ENCODE measurements around the gene TBC1D22A. TPM values are rescaled to one million over a fixed set of nuclear protein-coding genes. Genes with fewer than 3 reads are reported as not detected.

Gene TBC1D22A
- total RNA-seq, 1 experiment from 2014 or later, result 20.9 TPM

DNA sequence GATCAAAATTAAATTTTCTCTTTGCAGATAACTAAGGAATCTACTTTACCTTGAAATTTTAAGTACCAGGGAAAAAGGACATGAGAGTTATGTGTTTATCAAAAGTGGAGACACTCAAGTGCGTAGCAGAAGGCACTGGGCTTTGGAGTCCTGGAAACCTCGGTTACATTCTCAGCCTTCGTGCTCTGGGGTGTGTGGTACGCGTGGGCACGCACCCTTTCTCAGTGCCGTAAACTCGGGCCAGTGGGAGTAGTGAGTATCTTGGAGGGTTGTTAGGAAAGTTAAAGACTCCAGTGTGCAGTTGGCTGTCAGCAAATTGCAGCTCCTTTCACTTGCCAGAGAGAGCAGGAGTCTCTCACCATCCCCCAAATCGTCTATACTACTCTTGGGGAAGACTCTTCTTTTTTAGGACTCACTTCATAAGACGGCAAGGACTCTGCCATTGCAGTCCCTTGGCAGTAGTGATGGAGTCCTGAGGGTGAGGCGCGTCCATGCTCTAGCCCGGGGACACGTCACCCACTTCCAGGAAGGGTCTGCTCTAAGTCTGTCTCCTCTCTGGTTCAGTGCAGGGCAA, 171.8 kb downstream of the TBC1D22A start (continued):
- TF ChIP-seq FOSL1 (IDR thresholded peaks at IDR 0.05; ENCODE audit: low read depth) (no peak), CEBPB (IDR thresholded peaks at IDR 0.05; ENCODE audit: low read depth) (no peak), EGR1 (IDR thresholded peaks at IDR 0.05; ENCODE audit: low read depth) (no peak)

DNA sequence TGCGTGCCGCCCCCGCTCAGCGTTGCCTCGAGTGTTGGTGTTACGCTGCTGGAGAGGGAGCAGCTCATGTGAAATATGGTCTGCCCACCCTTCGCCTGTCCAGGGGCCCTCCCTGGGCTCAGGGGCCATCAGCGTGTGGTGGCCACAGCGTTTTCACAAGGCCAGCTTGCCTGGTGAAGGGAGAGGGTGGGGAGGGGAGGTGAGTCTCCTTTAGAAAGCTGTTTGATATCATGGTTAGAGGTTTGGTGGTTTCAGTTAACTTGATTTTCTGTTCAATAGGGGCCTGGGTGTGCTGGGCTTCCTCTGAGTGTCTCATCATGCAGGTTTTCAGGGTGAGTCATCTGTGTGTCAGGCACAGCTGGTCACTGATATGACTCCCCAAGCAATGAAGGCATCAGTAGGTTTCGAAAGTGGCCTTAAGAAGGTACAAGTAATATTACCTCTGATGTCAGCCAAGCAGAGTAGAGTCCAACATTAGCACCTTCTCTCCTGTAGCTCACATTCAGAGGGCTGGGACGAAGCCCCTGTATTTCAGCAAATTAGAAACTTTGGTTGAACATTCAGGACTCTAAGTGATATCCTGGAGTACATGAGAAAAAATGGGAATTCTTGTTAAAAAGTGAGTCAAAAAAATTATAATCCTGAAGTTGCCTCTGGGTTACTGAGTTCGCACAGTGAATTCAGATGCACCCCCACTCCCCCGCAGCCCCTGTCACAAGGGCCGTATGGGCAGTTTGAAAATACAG, 172.5 kb downstream of the TBC1D22A start:
- Histone ChIP-seq H3K4me2 (ENCODE audit: low read length) (peak overlapping the region; percentile 80), H2AFZ (ENCODE audit: low read depth, low read length, poor library complexity, severe bottlenecking) (no peak overlapping the region), H3K9me3 (ENCODE audit: control insufficient read depth in 1 of 2, insufficient read depth in 1 of 2, low read depth in 1 of 2, low read length in 2 of 2) (no peaks in the 10 kb centered on the region), H3K4me3 (replicated peaks in 1 of 2; ENCODE audit: low read depth in 1 of 2, low read length in 2 of 2) (peak overlapping the region in 1 of 2 experiments; percentile 32; a peak in 1 of 4 replicates), H3K9me2 (ENCODE audit: insufficient read depth) (no peaks in the 10 kb centered on the region), H3K4me1 (ENCODE audit: control insufficient read depth in 1 of 2, insufficient read depth in 2 of 2, low read length in 2 of 2) (peaks cover 18 to 36% of the 10 kb centered on the region in 2 experiments), H3K27me3 (ENCODE audit: insufficient read depth, low read length) (no peaks in the 10 kb centered on the region), H3K27ac (ENCODE audit: low read depth, low read length) (no peak overlapping the region), H4K20me1 (ENCODE audit: insufficient read depth) (no peaks in the 10 kb centered on the region), H3K36me3 (ENCODE audit: control insufficient read depth in 1 of 2, insufficient read depth in 2 of 2, low read length in 2 of 2) (no peaks in the 10 kb centered on the region), H3K9ac (ENCODE audit: low read length) (peak overlapping the region; percentile 37), H3K79me2 (ENCODE audit: insufficient read depth, low read length) (no peaks in the 10 kb centered on the region; the same call in 1 of the 2 replicates)
- peak; percentile 91 for ATAC-seq
- ChIA-PET RAD21 (ENCODE audit: low non-redundant PET in 1 of 2, low total read pairs in 2 of 2, uncharacterized antibody in 2 of 2, unreplicated experiment in 2 of 2) (no interaction called here), POLR2A (no interaction called here), CTCF (no interaction called here)
- TF ChIP-seq, protein P1, sequence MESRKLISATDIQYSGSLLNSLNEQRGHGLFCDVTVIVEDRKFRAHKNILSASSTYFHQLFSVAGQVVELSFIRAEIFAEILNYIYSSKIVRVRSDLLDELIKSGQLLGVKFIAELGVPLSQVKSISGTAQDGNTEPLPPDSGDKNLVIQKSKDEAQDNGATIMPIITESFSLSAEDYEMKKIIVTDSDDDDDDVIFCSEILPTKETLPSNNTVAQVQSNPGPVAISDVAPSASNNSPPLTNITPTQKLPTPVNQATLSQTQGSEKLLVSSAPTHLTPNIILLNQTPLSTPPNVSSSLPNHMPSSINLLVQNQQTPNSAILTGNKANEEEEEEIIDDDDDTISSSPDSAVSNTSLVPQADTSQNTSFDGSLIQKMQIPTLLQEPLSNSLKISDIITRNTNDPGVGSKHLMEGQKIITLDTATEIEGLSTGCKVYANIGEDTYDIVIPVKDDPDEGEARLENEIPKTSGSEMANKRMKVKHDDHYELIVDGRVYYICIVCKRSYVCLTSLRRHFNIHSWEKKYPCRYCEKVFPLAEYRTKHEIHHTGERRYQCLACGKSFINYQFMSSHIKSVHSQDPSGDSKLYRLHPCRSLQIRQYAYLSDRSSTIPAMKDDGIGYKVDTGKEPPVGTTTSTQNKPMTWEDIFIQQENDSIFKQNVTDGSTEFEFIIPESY (IDR thresholded peaks at IDR 0.05; ENCODE audit: extremely low read depth, insufficient replicate concordance, low read length), result no peak
- TF ChIP-seq ZFX (IDR thresholded peaks at IDR 0.05), result no peak
- TF ChIP-seq EZH2phosphoT487 (IDR thresholded peaks at IDR 0.05; ENCODE audit: borderline replicate concordance), result no peak
- TF ChIP-seq, protein P2, sequence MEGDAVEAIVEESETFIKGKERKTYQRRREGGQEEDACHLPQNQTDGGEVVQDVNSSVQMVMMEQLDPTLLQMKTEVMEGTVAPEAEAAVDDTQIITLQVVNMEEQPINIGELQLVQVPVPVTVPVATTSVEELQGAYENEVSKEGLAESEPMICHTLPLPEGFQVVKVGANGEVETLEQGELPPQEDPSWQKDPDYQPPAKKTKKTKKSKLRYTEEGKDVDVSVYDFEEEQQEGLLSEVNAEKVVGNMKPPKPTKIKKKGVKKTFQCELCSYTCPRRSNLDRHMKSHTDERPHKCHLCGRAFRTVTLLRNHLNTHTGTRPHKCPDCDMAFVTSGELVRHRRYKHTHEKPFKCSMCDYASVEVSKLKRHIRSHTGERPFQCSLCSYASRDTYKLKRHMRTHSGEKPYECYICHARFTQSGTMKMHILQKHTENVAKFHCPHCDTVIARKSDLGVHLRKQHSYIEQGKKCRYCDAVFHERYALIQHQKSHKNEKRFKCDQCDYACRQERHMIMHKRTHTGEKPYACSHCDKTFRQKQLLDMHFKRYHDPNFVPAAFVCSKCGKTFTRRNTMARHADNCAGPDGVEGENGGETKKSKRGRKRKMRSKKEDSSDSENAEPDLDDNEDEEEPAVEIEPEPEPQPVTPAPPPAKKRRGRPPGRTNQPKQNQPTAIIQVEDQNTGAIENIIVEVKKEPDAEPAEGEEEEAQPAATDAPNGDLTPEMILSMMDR (IDR thresholded peaks at IDR 0.05 in 2 of 3, conservative IDR thresholded peaks at IDR 0.05 in 1 of 3; ENCODE audit: borderline replicate concordance in 1 of 3, insufficient read depth in 1 of 3, low read depth in 2 of 3, low read length in 2 of 3), result no peak
- no peak for TF ChIP-seq POLR2A (IDR thresholded peaks at IDR 0.05; ENCODE audit: borderline replicate concordance, extremely low read depth, insufficient read depth, insufficient read length)
- TF ChIP-seq RAD21 (IDR thresholded peaks at IDR 0.05; ENCODE audit: low read depth), result no peak
- no peak for TF ChIP-seq CEBPB (IDR thresholded peaks at IDR 0.05; ENCODE audit: low read depth)
- TF ChIP-seq, protein P3, sequence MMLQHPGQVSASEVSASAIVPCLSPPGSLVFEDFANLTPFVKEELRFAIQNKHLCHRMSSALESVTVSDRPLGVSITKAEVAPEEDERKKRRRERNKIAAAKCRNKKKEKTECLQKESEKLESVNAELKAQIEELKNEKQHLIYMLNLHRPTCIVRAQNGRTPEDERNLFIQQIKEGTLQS (IDR thresholded peaks at IDR 0.05), result no peak
- no peak for TF ChIP-seq SRF (IDR thresholded peaks at IDR 0.05; ENCODE audit: low read depth)
- 0 out of 2 replicates have a peak, but pooled peaks have one; percentile 23 for TF ChIP-seq CBX3 (IDR thresholded peaks at IDR 0.05; ENCODE audit: low read depth)
- TF ChIP-seq POLR2AphosphoS5 (IDR thresholded peaks at IDR 0.05; ENCODE audit: low read depth, low read length), result no peak; the same call in 1 of the 2 replicates
- TF ChIP-seq FOSL1 (IDR thresholded peaks at IDR 0.05; ENCODE audit: low read depth), result peak; percentile 89
- TF ChIP-seq SIN3A (IDR thresholded peaks at IDR 0.05; ENCODE audit: low read depth), result 0 out of 2 replicates have a peak, but pooled peaks have one; percentile 58
- TF ChIP-seq TCF7L2 (IDR thresholded peaks at IDR 0.05; ENCODE audit: borderline replicate concordance, extremely low read depth, insufficient read depth, insufficient read length), result no peak
- TF ChIP-seq ZNF274 (IDR thresholded peaks at IDR 0.05; ENCODE audit: low read depth, low read length), result no peak
- peak; percentile 91 for TF ChIP-seq JUND (IDR thresholded peaks at IDR 0.05)
- no peak for TF ChIP-seq EGR1 (IDR thresholded peaks at IDR 0.05; ENCODE audit: low read depth)
- peak; percentile 37; the same call in 1 of the 2 replicates for TF ChIP-seq SP1 (IDR thresholded peaks at IDR 0.05; ENCODE audit: low read depth)
- no peak for TF ChIP-seq EZH2 (IDR thresholded peaks at IDR 0.05)
- no TSS peak for BruUV-seq (replicated peaks)
- intact Hi-C loops (cut with micrococcal nuclease), result no loop called here
- peak; percentile 76 for DNase-seq (ENCODE audit: low read depth, low spot score)
